Breast epithelium (tissue), 4 donors: Measurements from ENCODE around the gene ADGRV1. TPM values are rescaled to one million over a fixed set of nuclear protein-coding genes. Genes with fewer than 3 reads are reported as not detected.
"Not testable (repeated sequence)": the region's sequence is repeated elsewhere in the genome, so short reads cannot be mapped to it uniquely, and the experiment has no call there.

Experiments
- DNase-seq, 2 donors: peaks; one replicate each; pipeline ENCODE4 v3.0.0-alpha.2; 2019; ENCODE audit warnings: low spot score in 2 of 2
- H3K27ac ChIP-seq, 2 donors: fragments of 200-600 bp; sonication (generic) in 1 of 2; one replicate each; pipeline ENCODE4 v1.5.1; 2016 to 2019; ENCODE audit warnings: mild to moderate bottlenecking in 1 of 2
- H3K27me3 ChIP-seq, 2 donors: fragments of 200-600 bp; sonication (generic) in 1 of 2; one replicate each; pipeline versions ENCODE4 v1.5.1 to v1.6.0; 2017 to 2019; ENCODE audit warnings: control low read depth in 1 of 2, mild to moderate bottlenecking in 1 of 2
- H3K36me3 ChIP-seq: fragments of 200-600 bp; one replicate; pipeline ENCODE4 v1.5.1; 2019
- H3K4me1 ChIP-seq, 2 donors: fragments of 200-600 bp; sonication (generic); one replicate each; pipeline ENCODE4 v1.5.1; 2016 to 2019; ENCODE audit warnings: control low read depth in 1 of 2
- H3K4me3 ChIP-seq, 3 donors: fragments of 200-600 bp; sonication (generic); 1 replicate in 2 of 3; 2 replicates in 1 of 3; pipeline ENCODE4 v1.5.1; 2016 to 2019; ENCODE audit warnings: mild to moderate bottlenecking in 3 of 3, moderate library complexity in 2 of 3
- H3K9me3 ChIP-seq, 2 donors: fragments of 200-600 bp; sonication (generic) in 1 of 2; one replicate each; pipeline ENCODE4 v1.5.1; 2016 to 2019; ENCODE audit warnings: control low read depth in 1 of 2
- CTCF ChIP-seq, 3 donors: fragments of 450-650 bp; IDR thresholded peaks; one replicate each; pipeline ENCODE4 v1.5.1; 2016 to 2017; ENCODE audit warnings: antibody characterized with exemption in 3 of 3, mild to moderate bottlenecking in 3 of 3, moderate library complexity in 3 of 3
- POLR2A ChIP-seq: fragments of 450-650 bp; IDR thresholded peaks from one replicate; pipeline ENCODE4 v1.6.1; 2016; ENCODE audit warnings: antibody characterized with exemption, mild to moderate bottlenecking, moderate library complexity
- POLR2AphosphoS5 ChIP-seq, 3 donors: sonication (generic); formaldehyde crosslinking; IDR thresholded peaks; one replicate each; pipeline ENCODE4 v1.6.1; 2017; ENCODE audit warnings: antibody characterized with exemption in 3 of 3
- intact Hi-C: fragments of 100-400 bp; cut with DNase I; formaldehyde crosslinking; loops from one replicate; pipeline ENCODE4 v1.15.1; 2023; ENCODE audit warnings: low total_unique reads
- total RNA-seq, 3 donors: library from RNA; depleted of rRNA; stranded (reverse); fragments of >200 nt; gene quantifications; one replicate each; pipeline ENCODE4 v1.1.0, GENCODE V29; 2016

The ADGRV1 gene
- total RNA-seq, 3 donors from 2014 or later: 0.32 to 85.2 (median 55.3) TPM

- no peak for TF ChIP-seq CTCF (IDR thresholded peaks at IDR 0.05)
- no peak for TF ChIP-seq POLR2AphosphoS5 (IDR thresholded peaks at IDR 0.05)
- no peak for TF ChIP-seq POLR2A
- Histone ChIP-seq H3K4me3 (no peak overlapping the region), H3K4me1 (no peaks in the 10 kb centered on the region), H3K36me3 (no peaks in the 10 kb centered on the region), H3K9me3 (no peaks in the 10 kb centered on the region), H3K27ac (no peak overlapping the region), H3K27me3 (no peaks in the 10 kb centered on the region)
- DNase-seq: no peak
- intact Hi-C loops: no loop called here
Observed at GRCh38 chr5:90613918-90614504, 55.4 kb downstream of the ADGRV1 start.

- no peak overlapping the region for H3K4me3 ChIP-seq
- no peaks in the 10 kb centered on the region for H3K27me3 ChIP-seq
- TF ChIP-seq CTCF (IDR thresholded peaks at IDR 0.05) (no peak), POLR2AphosphoS5 (IDR thresholded peaks at IDR 0.05) (no peak), POLR2A (no peak)
- no peaks in the 10 kb centered on the region for H3K36me3 ChIP-seq
- H3K4me1 ChIP-seq: no peaks in the 10 kb centered on the region
- no peaks in the 10 kb centered on the region for H3K9me3 ChIP-seq
- no peak overlapping the region for H3K27ac ChIP-seq
- DNase-seq: no peak
- intact Hi-C loops: no loop called here
Observed at GRCh38 chr5:90615355-90615754, 56.8 kb downstream of the ADGRV1 start.

- Histone ChIP-seq H3K36me3 (no peaks in the 10 kb centered on the region), H3K4me3 (no peak overlapping the region), H3K9me3 (no peaks in the 10 kb centered on the region), H3K27me3 (no peaks in the 10 kb centered on the region), H3K27ac (no peak overlapping the region), H3K4me1 (no peaks in the 10 kb centered on the region)
- TF ChIP-seq POLR2AphosphoS5 (IDR thresholded peaks at IDR 0.05) (no peak), CTCF (IDR thresholded peaks at IDR 0.05) (no peak), POLR2A (no peak)
- intact Hi-C loops: no loop called here
- no peak for DNase-seq
Observed at GRCh38 chr5:90618071-90618470, 59.5 kb downstream of the ADGRV1 start.

- H3K36me3 ChIP-seq, DNase-seq, H3K4me3 ChIP-seq, H3K27me3 ChIP-seq, intact Hi-C loops, H3K9me3 ChIP-seq, H3K27ac ChIP-seq, H3K4me1 ChIP-seq: not testable (repeated sequence)
Observed at GRCh38 chr5:90619762-90620161, 61.2 kb downstream of the ADGRV1 start.

- intact Hi-C loops: no loop called here
- Histone ChIP-seq H3K9me3 (no peaks in the 10 kb centered on the region), H3K27me3 (no peaks in the 10 kb centered on the region), H3K4me3 (no peak overlapping the region), H3K27ac (no peak overlapping the region), H3K36me3 (no peaks in the 10 kb centered on the region), H3K4me1 (no peaks in the 10 kb centered on the region)
- no peak for DNase-seq
- TF ChIP-seq CTCF (IDR thresholded peaks at IDR 0.05): no peak
- TF ChIP-seq POLR2A: no peak
- no peak for TF ChIP-seq POLR2AphosphoS5 (IDR thresholded peaks at IDR 0.05)
Observed at GRCh38 chr5:90621848-90622247, 63.3 kb downstream of the ADGRV1 start.

- intact Hi-C loops: no loop called here
- no peak for DNase-seq
- Histone ChIP-seq H3K9me3 (no peaks in the 10 kb centered on the region), H3K27ac (no peak overlapping the region), H3K4me3 (no peak overlapping the region), H3K36me3 (no peaks in the 10 kb centered on the region), H3K4me1 (no peaks in the 10 kb centered on the region), H3K27me3 (no peaks in the 10 kb centered on the region)
- TF ChIP-seq POLR2A (no peak), CTCF (IDR thresholded peaks at IDR 0.05) (no peak), POLR2AphosphoS5 (IDR thresholded peaks at IDR 0.05) (no peak)
Observed at GRCh38 chr5:90626493-90626892, 67.9 kb downstream of the ADGRV1 start.
